HAP-1 (cell line): Measurements from ENCODE around the gene SLC2A9.

Experiments used
- DNase-seq, 2 experiments: peaks; one replicate each; pipeline ENCODE4 v3.0.0-alpha.2; 2016 to 2020; ENCODE audit warnings: low spot score in 2 of 2
- H3K27me3 ChIP-seq: fragments of 250-450 bp; sonication (Bioruptor Pico); 2 replicates; pipeline ENCODE4 v1.5.1; 2020; ENCODE audit warnings: low read depth, mild to moderate bottlenecking, moderate library complexity
- H3K36me3 ChIP-seq: fragments of 250-450 bp; sonication (Bioruptor Pico); replicated peaks from 2 replicates; pipeline ENCODE4 v1.5.1; 2020; ENCODE audit warnings: mild to moderate bottlenecking
- H3K4me1 ChIP-seq: fragments of 250-450 bp; sonication (Bioruptor Pico); 2 replicates; pipeline ENCODE4 v1.5.1; 2020; ENCODE audit warnings: mild to moderate bottlenecking
- H3K4me3 ChIP-seq: fragments of 250-450 bp; sonication (Bioruptor Pico); 2 replicates; pipeline ENCODE4 v1.5.1; 2020; ENCODE audit warnings: mild to moderate bottlenecking, moderate library complexity
- H3K9me3 ChIP-seq: fragments of 250-450 bp; sonication (Bioruptor Pico); 2 replicates; pipeline ENCODE4 v1.5.1; 2020; ENCODE audit warnings: mild to moderate bottlenecking, moderate library complexity
- in situ Hi-C: fragments of 300-500 bp; cut with MboI; formaldehyde crosslinking; loops from 3 replicates; pipeline ENCODE4 v1.14.3; 2020; ENCODE audit warnings: low sequenced_read_pairs, inconsistent platforms, mixed read lengths

SLC2A9 gene

GRCh38 chr4:10034136-10034535, 12.8 kb upstream of the SLC2A9 start:
- no peak for DNase-seq
- Histone ChIP-seq H3K4me3 (no peak overlapping the region), H3K27me3 (no peaks in the 10 kb centered on the region), H3K36me3 (no peaks in the 10 kb centered on the region), H3K9me3 (no peaks in the 10 kb centered on the region), H3K4me1 (no peaks in the 10 kb centered on the region; the same call in 1 of the 2 replicates)
- in situ Hi-C loops, result no loop called here

- no peaks in the 10 kb centered on the region for H3K9me3 ChIP-seq
- in situ Hi-C loops, result no loop called here
- H3K4me3 ChIP-seq, result no peak overlapping the region
- no peaks in the 10 kb centered on the region for H3K27me3 ChIP-seq
- no peaks in the 10 kb centered on the region for H3K36me3 ChIP-seq
- no peaks in the 10 kb centered on the region; the same call in 1 of the 2 replicates for H3K4me1 ChIP-seq
- DNase-seq, result no peak
These were observed 12.0 kb upstream of the SLC2A9 start for GRCh38 chr4:10033191-10033881.

GRCh38 chr4:10032625-10033024, 11.3 kb upstream of the SLC2A9 start:
- no peaks in the 10 kb centered on the region for H3K27me3 ChIP-seq
- no peaks in the 10 kb centered on the region for H3K9me3 ChIP-seq
- no peaks in the 10 kb centered on the region; the same call in 1 of the 2 replicates for H3K4me1 ChIP-seq
- no peak overlapping the region for H3K4me3 ChIP-seq
- in situ Hi-C loops, result no loop called here
- DNase-seq, result no peak
- no peaks in the 10 kb centered on the region for H3K36me3 ChIP-seq

GRCh38 chr4:10031668-10032590, 10.6 kb upstream of the SLC2A9 start:
- Histone ChIP-seq H3K4me3 (no peak overlapping the region), H3K4me1 (no peaks in the 10 kb centered on the region; the same call in 1 of the 2 replicates), H3K36me3 (no peaks in the 10 kb centered on the region), H3K9me3 (no peaks in the 10 kb centered on the region), H3K27me3 (no peaks in the 10 kb centered on the region)
- in situ Hi-C loops, result no loop called here
- DNase-seq, result peak; percentile 8 to 48

GRCh38 chr4:10030972-10031667, 9.8 kb upstream of the SLC2A9 start:
- no peaks in the 10 kb centered on the region; the same call in 1 of the 2 replicates for H3K4me1 ChIP-seq
- H3K36me3 ChIP-seq, result no peaks in the 10 kb centered on the region
- DNase-seq, result no peak
- H3K9me3 ChIP-seq, result no peaks in the 10 kb centered on the region
- H3K4me3 ChIP-seq, result no peak overlapping the region
- H3K27me3 ChIP-seq, result no peaks in the 10 kb centered on the region
- in situ Hi-C loops, result no loop called here

GRCh38 chr4:10029403-10029802, 8.1 kb upstream of the SLC2A9 start:
- no peak for DNase-seq

GRCh38 chr4:10028910-10029309, 7.6 kb upstream of the SLC2A9 start:
- no peak for DNase-seq
- in situ Hi-C loops, result no loop called here
- H3K36me3 ChIP-seq, result no peaks in the 10 kb centered on the region

More at GRCh38 chr4:10029403-10029802, 8.1 kb upstream of the SLC2A9 start:
- no peaks in the 10 kb centered on the region for H3K36me3 ChIP-seq
- no peak overlapping the region for H3K4me3 ChIP-seq
- in situ Hi-C loops, result no loop called here
- H3K9me3 ChIP-seq, result no peaks in the 10 kb centered on the region
- H3K4me1 ChIP-seq, result no peaks in the 10 kb centered on the region; the same call in 1 of the 2 replicates
- H3K27me3 ChIP-seq, result no peaks in the 10 kb centered on the region

GRCh38 chr4:10026485-10026884, 5.2 kb upstream of the SLC2A9 start:
- in situ Hi-C loops, result no loop called here

More at GRCh38 chr4:10028910-10029309, 7.6 kb upstream of the SLC2A9 start:
- no peaks in the 10 kb centered on the region; the same call in 1 of the 2 replicates for H3K4me1 ChIP-seq
- H3K9me3 ChIP-seq, result no peaks in the 10 kb centered on the region
- no peak overlapping the region for H3K4me3 ChIP-seq
- no peaks in the 10 kb centered on the region for H3K27me3 ChIP-seq

GRCh38 chr4:10025230-10025806, 4.0 kb upstream of the SLC2A9 start:
- no peaks in the 10 kb centered on the region for H3K4me1 ChIP-seq
- no peak overlapping the region for H3K4me3 ChIP-seq
- no peaks in the 10 kb centered on the region for H3K36me3 ChIP-seq
- in situ Hi-C loops, result no loop called here
- H3K27me3 ChIP-seq, result no peaks in the 10 kb centered on the region
- no peaks in the 10 kb centered on the region for H3K9me3 ChIP-seq
- DNase-seq, result no peak

More at GRCh38 chr4:10026485-10026884, 5.2 kb upstream of the SLC2A9 start:
- Histone ChIP-seq H3K36me3 (no peaks in the 10 kb centered on the region), H3K9me3 (no peaks in the 10 kb centered on the region), H3K27me3 (no peaks in the 10 kb centered on the region), H3K4me1 (no peaks in the 10 kb centered on the region; the same call in 1 of the 2 replicates), H3K4me3 (no peak overlapping the region)
- no peak for DNase-seq

- Histone ChIP-seq H3K36me3 (no peaks in the 10 kb centered on the region), H3K9me3 (no peaks in the 10 kb centered on the region), H3K4me1 (no peaks in the 10 kb centered on the region), H3K4me3 (no peak overlapping the region), H3K27me3 (no peaks in the 10 kb centered on the region)
- in situ Hi-C loops, result loop anchor here (25.0 kb wide), 1 partner anchor 487 kb away; no protein-coding TSS in a partner anchor
- no peak for DNase-seq
These were observed 3.0 kb upstream of the SLC2A9 start for GRCh38 chr4:10024303-10024702.

GRCh38 chr4:10023806-10024205, 2.5 kb upstream of the SLC2A9 start:
- no peaks in the 10 kb centered on the region for H3K9me3 ChIP-seq
- H3K4me1 ChIP-seq, result no peaks in the 10 kb centered on the region
- no peaks in the 10 kb centered on the region for H3K36me3 ChIP-seq
- no peaks in the 10 kb centered on the region for H3K27me3 ChIP-seq
- H3K4me3 ChIP-seq, result no peak overlapping the region
- no peak for DNase-seq
- in situ Hi-C loops, result loop anchor here (25.0 kb wide), 1 partner anchor 487 kb away; no protein-coding TSS in a partner anchor

GRCh38 chr4:10023050-10023419, 1.7 kb upstream of the SLC2A9 start:
- in situ Hi-C loops, result loop anchor here (25.0 kb wide), 1 partner anchor 486 kb away; no protein-coding TSS in a partner anchor
- Histone ChIP-seq H3K27me3 (no peaks in the 10 kb centered on the region), H3K9me3 (no peaks in the 10 kb centered on the region), H3K4me3 (no peak overlapping the region), H3K4me1 (no peaks in the 10 kb centered on the region), H3K36me3 (no peaks in the 10 kb centered on the region)
- no peak for DNase-seq
